HCT116 (cell line): ENCODE data around the gene SLC12A7. TPM values are rescaled to one million over a fixed set of nuclear protein-coding genes. Genes with fewer than 3 reads are reported as not detected.

ENCODE experiments used
- ATAC-seq: fragments of 200-7000 bp; cut with Tn5 transposase; 2 replicates; pipeline ENCODE4 v1.9.1; 2020; ENCODE audit warnings: mild to moderate bottlenecking, moderate library complexity
- BruUV-seq: library from RNA; stranded (reverse); fragments of 400-500 nt; replicated peaks from 2 replicates; lab custom pipeline; 2021; lab: Mats Ljungman, UMichigan
- CTCF ChIA-PET: fragments of 300-600 bp; sonication (Branson Sonifier 250); formaldehyde crosslinking; loops from one replicate; lab custom pipeline; 2021; ENCODE audit warnings: antibody characterized with exemption; lab: Charles Lee
- POLR2A ChIA-PET: fragments of 300-600, 350-600 bp; sonication (Branson Sonifier 250); formaldehyde crosslinking; loops from one replicate; lab custom pipeline; 2021; ENCODE audit warnings: antibody characterized with exemption; lab: Charles Lee
- RAD21 ChIA-PET, 2 experiments: fragments of 300-600 bp; sonication (Branson Sonifier 250); formaldehyde crosslinking; loops; one replicate each; lab custom pipeline; 2023; ENCODE audit warnings: low total read pairs in 2 of 2; ENCODE audit not compliant: uncharacterized antibody in 2 of 2, unreplicated experiment in 2 of 2, low non-redundant PET in 1 of 2; lab: Charles Lee
- DNase-seq: peaks from one replicate; pipeline ENCODE4 v3.0.0-alpha.2; 2010; ENCODE audit warnings: low read depth, low spot score
- H2AFZ ChIP-seq: fragments of 200-600 bp; shearing (Covaris generic), sonication (generic); 2 replicates; pipeline ENCODE4 v1.6.1; 2017; ENCODE audit warnings: low read depth, mixed run types, mixed read lengths, antibody characterized with exemption, low read length; ENCODE audit not compliant: poor library complexity, severe bottlenecking
- H3K27ac ChIP-seq: 2 replicates; pipeline ENCODE4 v1.5.1; 2012; ENCODE audit warnings: low read depth, low read length
- H3K27me3 ChIP-seq: fragments of 200-600 bp; sonication (generic); 2 replicates; pipeline ENCODE4 v1.6.1; 2016; ENCODE audit warnings: mixed run types, low read length, mixed read lengths; ENCODE audit not compliant: insufficient read depth
- H3K36me3 ChIP-seq, 2 experiments: fragments of 200-500 bp in 1 of 2; fragments of 200-600 bp in 1 of 2; sonication (Bioruptor generic) in 1 of 2; sonication (generic) in 1 of 2; 2 replicates each; pipeline versions ENCODE4 v1.5.1 to v1.6.1; 2014 to 2016; ENCODE audit warnings: low read length in 2 of 2, inconsistent platforms in 1 of 2, mixed read lengths in 1 of 2, mixed run types in 1 of 2; ENCODE audit not compliant: insufficient read depth in 2 of 2, control insufficient read depth in 1 of 2
- H3K4me1 ChIP-seq, 2 experiments: fragments of 200-600 bp in 1 of 2; sonication (generic) in 1 of 2; 2 replicates each; pipeline versions ENCODE4 v1.5.1 to v1.6.1; 2012 to 2017; ENCODE audit warnings: low read length in 2 of 2, inconsistent platforms in 1 of 2, mild to moderate bottlenecking in 1 of 2, mixed read lengths in 1 of 2, mixed run types in 1 of 2, moderate library complexity in 1 of 2; ENCODE audit not compliant: insufficient read depth in 2 of 2, control insufficient read depth in 1 of 2
- H3K4me2 ChIP-seq: fragments of 200-600 bp; sonication (generic); 2 replicates; pipeline ENCODE4 v1.6.1; 2017; ENCODE audit warnings: mixed run types, low read length, mixed read lengths
- H3K4me3 ChIP-seq, 2 experiments: fragments of 200-600 bp in 1 of 2; sonication (generic) in 1 of 2; replicated peaks in 1 of 2; 2 replicates each; pipeline ENCODE4 v1.5.1; 2011 to 2016; ENCODE audit warnings: low read length in 2 of 2, control low read depth in 1 of 2, low read depth in 1 of 2, mild to moderate bottlenecking in 1 of 2, mixed read lengths in 1 of 2, mixed run types in 1 of 2
- H3K79me2 ChIP-seq: fragments of 200-600 bp; sonication (generic); 2 replicates; pipeline ENCODE4 v1.6.1; 2017; ENCODE audit warnings: mild to moderate bottlenecking, mixed run types, low read length, moderate library complexity, mixed read lengths; ENCODE audit not compliant: insufficient read depth
- H3K9ac ChIP-seq: fragments of 200-600 bp; sonication (generic); 2 replicates; pipeline ENCODE4 v1.6.1; 2016; ENCODE audit warnings: low read length, mixed read lengths
- H3K9me2 ChIP-seq: fragments of 200-600 bp; sonication (generic), shearing (Covaris generic); 2 replicates; pipeline ENCODE4 v1.6.1; 2017; ENCODE audit warnings: mixed run types, mild to moderate bottlenecking, moderate library complexity; ENCODE audit not compliant: insufficient read depth
- H3K9me3 ChIP-seq, 2 experiments: fragments of 200-500 bp in 1 of 2; fragments of 200-600 bp in 1 of 2; sonication (Bioruptor generic) in 1 of 2; sonication (generic) in 1 of 2; 2 replicates each; pipeline ENCODE4 v1.6.1; 2014 to 2017; ENCODE audit warnings: low read length in 2 of 2, mixed read lengths in 2 of 2, inconsistent platforms in 1 of 2, low read depth in 1 of 2, mild to moderate bottlenecking in 1 of 2, mixed run types in 1 of 2, moderate library complexity in 1 of 2; ENCODE audit not compliant: control insufficient read depth in 1 of 2, insufficient read depth in 1 of 2
- H4K20me1 ChIP-seq: fragments of 200-600 bp; sonication (generic), shearing (Covaris generic); 2 replicates; pipeline ENCODE4 v1.6.1; 2017; ENCODE audit warnings: mixed run types, mild to moderate bottlenecking, moderate library complexity; ENCODE audit not compliant: insufficient read depth
- CBX3 ChIP-seq: IDR thresholded peaks from 2 replicates; pipeline ENCODE4 v1.6.1; 2012; ENCODE audit warnings: low read depth
- CEBPB ChIP-seq: IDR thresholded peaks from 2 replicates; pipeline ENCODE4 v1.6.1; 2012; ENCODE audit warnings: low read depth
- EZH2 ChIP-seq: fragments of 200-600 bp; sonication (generic); IDR thresholded peaks from 2 replicates; pipeline ENCODE4 v1.6.1; 2017; ENCODE audit warnings: antibody characterized with exemption, mixed run types
- EZH2phosphoT487 ChIP-seq: fragments of 200-600 bp; IDR thresholded peaks from 2 replicates; pipeline ENCODE4 v1.6.1; 2018; ENCODE audit warnings: antibody characterized with exemption, borderline replicate concordance
- FOSL1 ChIP-seq: IDR thresholded peaks from 2 replicates; pipeline ENCODE4 v1.6.1; 2012; ENCODE audit warnings: low read depth
- POLR2A ChIP-seq: IDR thresholded peaks from 2 replicates; pipeline ENCODE4 v1.7.0; 2011; ENCODE audit warnings: borderline replicate concordance; ENCODE audit not compliant: insufficient read depth, insufficient read length; ENCODE audit errors: extremely low read depth
- RAD21 ChIP-seq: IDR thresholded peaks from 2 replicates; pipeline ENCODE4 v1.6.1; 2012; ENCODE audit warnings: low read depth, mild to moderate bottlenecking
- SIN3A ChIP-seq: IDR thresholded peaks from 2 replicates; pipeline ENCODE4 v1.6.1; 2012; ENCODE audit warnings: low read depth
- TCF7L2 ChIP-seq: IDR thresholded peaks from 2 replicates; pipeline ENCODE4 v1.7.0; 2011; ENCODE audit warnings: borderline replicate concordance, inconsistent platforms; ENCODE audit not compliant: insufficient read depth, insufficient read length; ENCODE audit errors: extremely low read depth
- YY1 ChIP-seq: IDR thresholded peaks from 2 replicates; pipeline ENCODE4 v1.6.1; 2011; ENCODE audit warnings: low read length, low read depth, moderate library complexity, mild to moderate bottlenecking; ENCODE audit not compliant: insufficient replicate concordance; ENCODE audit errors: extremely low read depth
- intact Hi-C: fragments of 100-400 bp; cut with micrococcal nuclease; formaldehyde crosslinking; loops from 2 replicates; pipeline ENCODE4 v1.10.0; 2022
- total RNA-seq: library from RNA; stranded (reverse); gene quantifications from one replicate; pipeline ENCODE4 v1.2.1, GENCODE V29; 2021; ENCODE audit not compliant: unreplicated experiment
- TF ChIP-seq, protein P1 (sequence below): IDR thresholded peaks from 2 replicates; pipeline ENCODE4 v1.6.1; 2011; ENCODE audit warnings: mild to moderate bottlenecking, low read length, moderate library complexity; ENCODE audit not compliant: insufficient replicate concordance; ENCODE audit errors: extremely low read depth
- TF ChIP-seq, protein P2 (sequence below): IDR thresholded peaks from 2 replicates; pipeline ENCODE4 v1.6.1; 2012
- TF ChIP-seq, protein P3 (sequence below), 3 experiments: fragments of 200-600 bp in 1 of 3; sonication (generic) in 1 of 3; IDR thresholded peaks in 2 of 3; conservative IDR thresholded peaks in 1 of 3; 2 replicates each; pipeline ENCODE4 v1.5.1; 2012 to 2017; ENCODE audit warnings: low read depth in 2 of 3, low read length in 2 of 3, antibody characterized with exemption in 1 of 3, borderline replicate concordance in 1 of 3, control low read depth in 1 of 3, mild to moderate bottlenecking in 1 of 3, mixed read lengths in 1 of 3, mixed run types in 1 of 3, moderate library complexity in 1 of 3; ENCODE audit not compliant: insufficient read depth in 1 of 3
- TF ChIP-seq, protein P4 (sequence below): IDR thresholded peaks from 2 replicates; pipeline ENCODE4 v1.6.1; 2012; ENCODE audit warnings: low read depth

SLC12A7 gene
- total RNA-seq, 1 experiment from 2014 or later = 29.6 TPM

DNA sequence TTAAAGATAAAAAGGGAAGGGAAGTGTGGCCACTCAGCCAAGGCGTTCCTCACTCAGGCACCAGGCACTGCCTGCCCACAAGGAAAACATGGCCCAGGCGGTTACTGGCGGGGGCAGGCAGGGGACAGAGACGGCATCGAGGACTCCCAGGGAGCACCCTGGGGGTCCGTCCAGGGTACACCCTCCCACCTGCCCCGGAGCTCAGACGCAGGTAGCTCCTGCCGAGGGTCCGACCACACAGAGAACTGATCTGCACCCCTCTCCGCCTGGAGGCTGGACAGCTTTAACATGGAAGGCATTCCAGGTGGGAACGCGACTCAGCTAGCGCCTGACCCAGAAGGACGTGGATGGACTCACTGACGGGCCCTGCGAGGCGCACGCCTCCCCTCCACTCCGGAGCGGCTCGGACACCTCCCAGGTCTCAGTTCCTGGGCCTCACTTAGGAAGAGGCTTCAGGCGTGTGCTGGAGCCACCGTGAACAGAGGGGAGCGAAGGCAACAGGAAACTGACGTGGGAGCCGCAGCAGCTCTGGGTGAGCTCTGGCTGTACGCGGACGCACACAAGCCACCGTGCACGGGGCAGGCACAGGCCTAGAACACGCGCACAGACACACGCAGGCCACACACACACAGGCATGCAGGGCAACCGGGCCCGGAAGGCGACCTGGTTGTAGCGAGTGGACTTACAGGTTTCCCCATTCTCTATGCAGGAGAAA, 55.8 kb downstream of the SLC12A7 start:
- Histone ChIP-seq H3K9me3 (no peaks in the 10 kb centered on the region), H4K20me1 (no peaks in the 10 kb centered on the region), H2AFZ (no peak overlapping the region), H3K4me1 (no peaks in the 10 kb centered on the region), H3K4me3 (no peak overlapping the region), H3K79me2 (no peaks in the 10 kb centered on the region), H3K4me2 (no peak overlapping the region), H3K9me2 (no peaks in the 10 kb centered on the region), H3K27me3 (no peaks in the 10 kb centered on the region), H3K9ac (no peak overlapping the region), H3K36me3 (peaks cover 0 to 3% of the 10 kb centered on the region in 2 experiments; a peak in 2 of 4 replicates), H3K27ac (no peak overlapping the region)
- no TSS peak for BruUV-seq
- intact Hi-C loops = no loop called here
- no peak for DNase-seq
- ChIA-PET CTCF (no interaction called here), RAD21 (no interaction called here), POLR2A (no interaction called here)
- no peak for ATAC-seq
- TF ChIP-seq EZH2 (no peak), CEBPB (no peak), RAD21 (no peak), FOSL1 (no peak), SIN3A (no peak), POLR2A (no peak), EZH2phosphoT487 (no peak), CBX3 (no peak), TCF7L2 (no peak), YY1 (no peak)
- TF ChIP-seq, protein P1, sequence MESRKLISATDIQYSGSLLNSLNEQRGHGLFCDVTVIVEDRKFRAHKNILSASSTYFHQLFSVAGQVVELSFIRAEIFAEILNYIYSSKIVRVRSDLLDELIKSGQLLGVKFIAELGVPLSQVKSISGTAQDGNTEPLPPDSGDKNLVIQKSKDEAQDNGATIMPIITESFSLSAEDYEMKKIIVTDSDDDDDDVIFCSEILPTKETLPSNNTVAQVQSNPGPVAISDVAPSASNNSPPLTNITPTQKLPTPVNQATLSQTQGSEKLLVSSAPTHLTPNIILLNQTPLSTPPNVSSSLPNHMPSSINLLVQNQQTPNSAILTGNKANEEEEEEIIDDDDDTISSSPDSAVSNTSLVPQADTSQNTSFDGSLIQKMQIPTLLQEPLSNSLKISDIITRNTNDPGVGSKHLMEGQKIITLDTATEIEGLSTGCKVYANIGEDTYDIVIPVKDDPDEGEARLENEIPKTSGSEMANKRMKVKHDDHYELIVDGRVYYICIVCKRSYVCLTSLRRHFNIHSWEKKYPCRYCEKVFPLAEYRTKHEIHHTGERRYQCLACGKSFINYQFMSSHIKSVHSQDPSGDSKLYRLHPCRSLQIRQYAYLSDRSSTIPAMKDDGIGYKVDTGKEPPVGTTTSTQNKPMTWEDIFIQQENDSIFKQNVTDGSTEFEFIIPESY = no peak
- TF ChIP-seq, protein P2, sequence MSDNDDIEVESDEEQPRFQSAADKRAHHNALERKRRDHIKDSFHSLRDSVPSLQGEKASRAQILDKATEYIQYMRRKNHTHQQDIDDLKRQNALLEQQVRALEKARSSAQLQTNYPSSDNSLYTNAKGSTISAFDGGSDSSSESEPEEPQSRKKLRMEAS = no peak
- TF ChIP-seq, protein P3, sequence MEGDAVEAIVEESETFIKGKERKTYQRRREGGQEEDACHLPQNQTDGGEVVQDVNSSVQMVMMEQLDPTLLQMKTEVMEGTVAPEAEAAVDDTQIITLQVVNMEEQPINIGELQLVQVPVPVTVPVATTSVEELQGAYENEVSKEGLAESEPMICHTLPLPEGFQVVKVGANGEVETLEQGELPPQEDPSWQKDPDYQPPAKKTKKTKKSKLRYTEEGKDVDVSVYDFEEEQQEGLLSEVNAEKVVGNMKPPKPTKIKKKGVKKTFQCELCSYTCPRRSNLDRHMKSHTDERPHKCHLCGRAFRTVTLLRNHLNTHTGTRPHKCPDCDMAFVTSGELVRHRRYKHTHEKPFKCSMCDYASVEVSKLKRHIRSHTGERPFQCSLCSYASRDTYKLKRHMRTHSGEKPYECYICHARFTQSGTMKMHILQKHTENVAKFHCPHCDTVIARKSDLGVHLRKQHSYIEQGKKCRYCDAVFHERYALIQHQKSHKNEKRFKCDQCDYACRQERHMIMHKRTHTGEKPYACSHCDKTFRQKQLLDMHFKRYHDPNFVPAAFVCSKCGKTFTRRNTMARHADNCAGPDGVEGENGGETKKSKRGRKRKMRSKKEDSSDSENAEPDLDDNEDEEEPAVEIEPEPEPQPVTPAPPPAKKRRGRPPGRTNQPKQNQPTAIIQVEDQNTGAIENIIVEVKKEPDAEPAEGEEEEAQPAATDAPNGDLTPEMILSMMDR (IDR thresholded peaks at IDR 0.05 in 2 of 3, conservative IDR thresholded peaks at IDR 0.05 in 1 of 3; ENCODE audit: borderline replicate concordance in 1 of 3, insufficient read depth in 1 of 3, low read depth in 2 of 3, low read length in 2 of 3) = no peak
- TF ChIP-seq, protein P4, sequence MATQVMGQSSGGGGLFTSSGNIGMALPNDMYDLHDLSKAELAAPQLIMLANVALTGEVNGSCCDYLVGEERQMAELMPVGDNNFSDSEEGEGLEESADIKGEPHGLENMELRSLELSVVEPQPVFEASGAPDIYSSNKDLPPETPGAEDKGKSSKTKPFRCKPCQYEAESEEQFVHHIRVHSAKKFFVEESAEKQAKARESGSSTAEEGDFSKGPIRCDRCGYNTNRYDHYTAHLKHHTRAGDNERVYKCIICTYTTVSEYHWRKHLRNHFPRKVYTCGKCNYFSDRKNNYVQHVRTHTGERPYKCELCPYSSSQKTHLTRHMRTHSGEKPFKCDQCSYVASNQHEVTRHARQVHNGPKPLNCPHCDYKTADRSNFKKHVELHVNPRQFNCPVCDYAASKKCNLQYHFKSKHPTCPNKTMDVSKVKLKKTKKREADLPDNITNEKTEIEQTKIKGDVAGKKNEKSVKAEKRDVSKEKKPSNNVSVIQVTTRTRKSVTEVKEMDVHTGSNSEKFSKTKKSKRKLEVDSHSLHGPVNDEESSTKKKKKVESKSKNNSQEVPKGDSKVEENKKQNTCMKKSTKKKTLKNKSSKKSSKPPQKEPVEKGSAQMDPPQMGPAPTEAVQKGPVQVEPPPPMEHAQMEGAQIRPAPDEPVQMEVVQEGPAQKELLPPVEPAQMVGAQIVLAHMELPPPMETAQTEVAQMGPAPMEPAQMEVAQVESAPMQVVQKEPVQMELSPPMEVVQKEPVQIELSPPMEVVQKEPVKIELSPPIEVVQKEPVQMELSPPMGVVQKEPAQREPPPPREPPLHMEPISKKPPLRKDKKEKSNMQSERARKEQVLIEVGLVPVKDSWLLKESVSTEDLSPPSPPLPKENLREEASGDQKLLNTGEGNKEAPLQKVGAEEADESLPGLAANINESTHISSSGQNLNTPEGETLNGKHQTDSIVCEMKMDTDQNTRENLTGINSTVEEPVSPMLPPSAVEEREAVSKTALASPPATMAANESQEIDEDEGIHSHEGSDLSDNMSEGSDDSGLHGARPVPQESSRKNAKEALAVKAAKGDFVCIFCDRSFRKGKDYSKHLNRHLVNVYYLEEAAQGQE = no peak
